Measurements from ENCODE around the gene NR1I2.

- TF ChIP-seq CTCF (IDR thresholded peaks at IDR 0.05; ENCODE audit: poor library complexity, severe bottlenecking) = no peak
- no peak for TF ChIP-seq POLR2AphosphoS5 (IDR thresholded peaks at IDR 0.05)
- TF ChIP-seq REST (IDR thresholded peaks at IDR 0.05; ENCODE audit: borderline replicate concordance) = no peak
- no peak for TF ChIP-seq EP300 (conservative IDR thresholded peaks at IDR 0.05; ENCODE audit: poor library complexity, severe bottlenecking)
- TF ChIP-seq EZH2 (IDR thresholded peaks at IDR 0.05; ENCODE audit: borderline replicate concordance, insufficient read depth, low read length, poor library complexity, severe bottlenecking) = no peak
- no peak for TF ChIP-seq MXI1 (conservative IDR thresholded peaks at IDR 0.05; ENCODE audit: poor library complexity, severe bottlenecking)
- no peak for TF ChIP-seq TAF1 (IDR thresholded peaks at IDR 0.05; ENCODE audit: low read depth)
- no peak for TF ChIP-seq RAD21 (conservative IDR thresholded peaks at IDR 0.05)
- TF ChIP-seq SMC3 (conservative IDR thresholded peaks at IDR 0.05; ENCODE audit: poor library complexity) = no peak
Observed at GRCh38 chr3:119817071-119817470, 35.2 kb downstream of the NR1I2 start.
